MV-4-11 (cell line): Measurements from ENCODE around the gene TBX15.
"Not testable (repeated sequence)": the region's sequence is repeated elsewhere in the genome, so short reads cannot be mapped to it uniquely, and the experiment has no call there.

ENCODE experiments used
- DNase-seq: peaks from one replicate; lab custom pipeline; 2025; lab: John Stamatoyannopoulos, UW

TBX15 gene

GRCh38 chr1:118958937-118959631 is 29.1 kb downstream of the TBX15 start:
- DNase-seq: no peak

- DNase-seq: no peak
Measured at GRCh38 chr1:118958140-118958539, 30.0 kb downstream of the TBX15 start.

GRCh38 chr1:118957579-118957978 is 30.6 kb downstream of the TBX15 start:
- not testable (repeated sequence) for DNase-seq

- DNase-seq: no peak
Measured at GRCh38 chr1:118954301-118954905, 33.7 kb downstream of the TBX15 start.

- DNase-seq: no peak
Measured at GRCh38 chr1:118951270-118951936, 36.7 kb downstream of the TBX15 start.

- DNase-seq: peak; percentile 74
Measured at GRCh38 chr1:118949315-118949714, 38.8 kb downstream of the TBX15 start.

GRCh38 chr1:118948846-118949245 is 39.3 kb downstream of the TBX15 start:
- DNase-seq: no peak

GRCh38 chr1:118948351-118948750 is 39.8 kb downstream of the TBX15 start:
- DNase-seq: no peak

- no peak for DNase-seq
Measured at GRCh38 chr1:118947790-118948189, 40.4 kb downstream of the TBX15 start.

- DNase-seq: no peak
Measured at GRCh38 chr1:118947003-118947765, 41.0 kb downstream of the TBX15 start.

- no peak for DNase-seq
Measured at GRCh38 chr1:118945489-118945888, 42.7 kb downstream of the TBX15 start.

GRCh38 chr1:118944546-118944945 is 43.6 kb downstream of the TBX15 start:
- no peak for DNase-seq

- DNase-seq: no peak
Measured at GRCh38 chr1:118944133-118944532, 44.0 kb downstream of the TBX15 start.

GRCh38 chr1:118940957-118941356 is 47.2 kb downstream of the TBX15 start:
- DNase-seq: no peak

- DNase-seq: no peak
Measured at GRCh38 chr1:118937413-118938072, 50.6 kb downstream of the TBX15 start.

- no peak for DNase-seq
Measured at GRCh38 chr1:118934706-118935105, 53.4 kb downstream of the TBX15 start.

- no peak for DNase-seq
Measured at GRCh38 chr1:118933051-118933781, 54.9 kb downstream of the TBX15 start.

- DNase-seq: no peak
Measured at GRCh38 chr1:118931876-118932275, 56.3 kb downstream of the TBX15 start.

- peak; percentile 30 for DNase-seq
Measured at GRCh38 chr1:118928739-118929554, 59.2 kb downstream of the TBX15 start.

GRCh38 chr1:118927427-118928187 is 60.5 kb downstream of the TBX15 start:
- DNase-seq: no peak
